HG03025 (cell line): ENCODE results near the gene TTC28.
"Not testable (repeated sequence)": the region's sequence is repeated elsewhere in the genome, so short reads cannot be mapped to it uniquely, and the experiment has no call there.

Source experiments
- ATAC-seq: cut with Tn5 transposase; IDR thresholded peaks from one replicate; pipeline ENCODE4 v1.9.1; 2021; ENCODE audit warnings: mild to moderate bottlenecking, moderate library complexity; ENCODE audit not compliant: unreplicated experiment, low FRiP score

Gene TTC28

DNA sequence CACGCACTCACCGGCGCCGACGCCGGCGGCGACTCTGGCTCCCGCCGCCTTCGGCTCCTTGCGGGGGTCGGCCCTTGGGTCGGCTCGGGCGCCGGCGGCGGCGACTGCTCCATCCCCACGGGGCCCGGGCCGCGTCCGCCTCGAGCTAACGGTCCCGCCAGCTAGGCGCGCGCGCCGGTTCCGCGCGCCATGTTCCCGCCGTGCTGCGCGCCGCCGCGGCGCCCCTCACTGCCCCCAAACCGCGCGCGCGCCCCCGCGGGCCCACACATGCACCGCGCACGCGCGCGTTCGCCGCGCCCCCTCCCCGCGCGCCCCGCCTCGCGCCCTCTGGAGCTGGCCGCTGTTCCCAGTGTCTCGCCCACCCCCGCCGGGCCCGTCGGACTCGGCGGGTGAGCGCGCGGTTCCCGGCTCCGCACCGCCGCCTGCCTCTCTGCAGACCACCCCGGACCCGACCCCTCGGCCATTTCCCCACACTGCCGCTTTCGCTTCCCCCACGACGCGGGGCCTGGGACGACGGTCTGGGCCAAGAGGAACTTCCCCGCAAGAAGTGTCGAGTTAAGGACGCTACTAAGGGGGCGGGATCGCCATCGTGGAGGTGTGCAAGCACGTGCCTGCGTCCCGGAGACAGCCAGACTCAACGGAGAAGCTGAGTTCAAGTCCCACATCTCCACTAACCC is at the start of gene TTC28:
TSS of gene TTC28 (minus strand) at position 230 of the 677 bp plus-strand sequence. CDS start at position 113, 117 bp downstream.
- ATAC-seq, result not testable (repeated sequence)

DNA sequence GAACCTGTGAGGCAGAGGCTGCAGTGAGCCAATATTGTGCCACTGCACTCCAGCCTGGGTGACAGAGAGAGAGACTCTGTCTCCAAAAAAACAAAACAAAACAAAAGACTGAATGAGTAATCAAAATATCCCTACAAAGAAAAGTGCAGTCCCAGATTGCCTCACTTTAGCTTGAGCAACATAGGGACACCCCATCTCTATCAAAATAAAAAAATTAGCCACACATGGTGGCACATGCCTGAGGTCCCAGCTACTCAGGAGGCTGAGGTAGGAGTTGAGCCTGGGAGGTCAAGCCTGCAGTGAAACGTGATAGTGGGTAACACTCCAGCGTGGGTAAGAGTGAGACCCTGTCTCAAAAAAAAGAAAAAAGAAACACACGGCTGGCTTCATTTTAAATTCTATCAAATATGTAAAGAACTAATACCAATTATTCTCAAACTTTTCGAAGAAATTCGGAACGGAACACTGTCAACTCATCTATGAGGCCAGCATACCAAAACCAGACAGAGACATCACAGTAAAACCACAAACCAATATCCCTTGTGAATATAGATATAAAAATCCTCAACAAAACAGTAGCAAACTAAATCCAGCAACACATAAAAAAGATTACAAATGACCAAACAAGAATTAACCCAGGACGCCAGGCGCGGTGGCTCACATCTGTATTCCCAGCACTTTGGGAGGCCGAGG is 49.1 kb upstream of the TTC28 start:
- no peak for ATAC-seq

- ATAC-seq, result no peak
These were observed 48.4 kb upstream of the TTC28 start for GRCh38 chr22:28728002-28728401.

DNA sequence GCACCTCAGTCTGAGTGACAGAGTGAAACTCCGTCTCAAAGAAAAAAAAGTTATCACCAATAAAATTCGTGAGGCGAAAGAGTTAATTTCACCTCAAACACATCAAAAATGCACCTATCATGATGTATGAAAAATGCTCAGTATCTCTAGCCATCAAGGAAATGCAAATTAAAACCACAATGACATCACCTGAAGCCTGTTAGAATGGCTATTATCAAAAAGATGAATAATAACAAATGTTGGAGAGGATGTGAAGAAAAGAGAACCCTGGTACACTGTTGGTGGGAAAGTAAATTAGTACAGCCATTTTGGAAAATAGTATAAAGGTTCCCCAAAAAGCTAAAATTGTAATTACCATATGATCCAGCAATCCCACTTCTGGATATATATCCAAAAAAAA is 38.4 kb upstream of the TTC28 start:
- ATAC-seq, result no peak

- ATAC-seq, result no peak
These were observed 37.0 kb upstream of the TTC28 start for GRCh38 chr22:28716686-28717085.

GRCh38 chr22:28715611-28716010 is 36.0 kb upstream of the TTC28 start:
- ATAC-seq, result no peak

- no peak for ATAC-seq
These were observed 34.5 kb upstream of the TTC28 start for GRCh38 chr22:28714043-28714628.

- no peak for ATAC-seq
These were observed 32.5 kb upstream of the TTC28 start for GRCh38 chr22:28711820-28712777.

DNA sequence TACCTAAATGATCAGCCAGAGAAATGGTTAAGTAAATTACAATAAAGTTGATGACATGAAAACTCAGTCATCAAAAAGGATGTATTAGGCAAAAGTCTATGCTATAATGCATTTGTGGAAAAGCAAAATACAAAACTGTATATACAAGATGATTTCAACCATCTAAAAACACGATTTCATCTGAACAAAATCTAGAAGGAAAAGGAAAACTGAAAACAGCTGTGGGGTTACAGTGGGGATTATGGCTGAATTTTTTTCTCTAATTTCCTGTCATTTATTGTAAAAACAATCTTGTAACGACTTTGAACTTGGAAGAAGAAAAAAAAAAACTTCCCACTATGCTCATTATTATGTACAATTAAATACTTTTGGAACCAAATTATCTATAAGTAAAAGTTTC is 31.7 kb upstream of the TTC28 start:
- ATAC-seq, result no peak

GRCh38 chr22:28710576-28711191 is 31.0 kb upstream of the TTC28 start:
- no peak for ATAC-seq

DNA sequence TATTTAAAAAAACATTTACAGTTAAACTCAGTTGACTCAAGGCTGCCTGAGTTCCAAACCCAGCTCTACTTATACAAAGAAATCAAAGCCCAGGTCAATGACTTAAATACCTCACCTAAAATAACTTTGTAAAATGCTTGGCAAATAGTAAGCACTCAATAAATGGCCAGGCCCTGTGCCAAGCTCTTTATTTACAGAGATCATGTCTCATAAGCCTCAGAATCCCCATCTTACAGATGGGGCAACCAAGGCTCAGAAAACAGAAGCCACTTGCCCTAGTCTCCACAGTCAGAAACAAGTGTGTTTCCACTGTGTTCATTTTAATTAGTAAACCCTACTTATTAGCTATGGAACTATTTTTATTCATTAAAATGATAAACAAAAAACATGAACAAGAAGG is 30.5 kb upstream of the TTC28 start:
- no peak for ATAC-seq

DNA sequence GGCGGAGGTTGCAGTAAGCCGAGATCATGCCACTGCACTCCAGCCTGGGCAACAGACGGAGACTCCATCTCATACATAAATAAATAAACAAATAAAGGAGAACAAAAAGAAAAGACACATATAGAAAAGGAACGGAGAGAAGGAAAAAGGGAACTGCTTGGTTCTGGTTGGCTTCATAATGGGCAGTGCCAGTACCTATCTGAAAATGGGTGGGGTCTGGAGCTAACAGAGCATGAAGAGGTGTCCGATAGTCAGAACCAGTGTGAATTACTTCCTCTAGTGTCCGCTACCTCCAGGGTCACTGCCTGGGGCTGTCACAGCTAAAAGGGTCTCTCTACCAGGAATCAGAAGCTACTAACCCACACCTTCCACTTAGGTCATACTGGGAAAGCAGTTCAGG is 27.2 kb upstream of the TTC28 start:
- no peak for ATAC-seq

GRCh38 chr22:28703436-28703835 is 23.8 kb upstream of the TTC28 start:
- no peak for ATAC-seq

GRCh38 chr22:28702891-28703290 is 23.3 kb upstream of the TTC28 start:
- ATAC-seq, result no peak

- ATAC-seq, result not testable (repeated sequence)
These were observed 13.6 kb upstream of the TTC28 start for GRCh38 chr22:28693041-28693760.

- ATAC-seq, result not testable (repeated sequence)
These were observed 10.2 kb upstream of the TTC28 start for GRCh38 chr22:28689796-28690195.

DNA sequence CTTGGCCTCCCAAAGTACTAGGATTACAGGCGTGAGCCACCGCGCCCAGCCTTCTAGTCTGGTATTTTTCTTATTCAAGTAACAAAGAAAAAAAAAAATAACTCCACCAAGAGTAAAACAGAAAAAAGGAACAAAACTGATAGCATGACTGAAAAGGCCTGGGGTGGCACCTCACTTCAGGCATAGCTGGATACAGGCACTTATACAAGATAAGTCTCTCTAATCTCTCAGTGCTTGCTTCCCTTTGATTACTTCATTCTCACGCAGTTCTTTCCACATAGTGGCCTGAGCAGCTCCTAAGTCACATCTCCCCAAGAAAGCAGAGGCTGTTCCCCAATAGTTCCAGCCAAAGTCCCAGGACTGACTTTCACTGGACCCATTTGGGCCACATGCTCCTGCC is 3.3 kb upstream of the TTC28 start:
- not testable (repeated sequence) for ATAC-seq

DNA sequence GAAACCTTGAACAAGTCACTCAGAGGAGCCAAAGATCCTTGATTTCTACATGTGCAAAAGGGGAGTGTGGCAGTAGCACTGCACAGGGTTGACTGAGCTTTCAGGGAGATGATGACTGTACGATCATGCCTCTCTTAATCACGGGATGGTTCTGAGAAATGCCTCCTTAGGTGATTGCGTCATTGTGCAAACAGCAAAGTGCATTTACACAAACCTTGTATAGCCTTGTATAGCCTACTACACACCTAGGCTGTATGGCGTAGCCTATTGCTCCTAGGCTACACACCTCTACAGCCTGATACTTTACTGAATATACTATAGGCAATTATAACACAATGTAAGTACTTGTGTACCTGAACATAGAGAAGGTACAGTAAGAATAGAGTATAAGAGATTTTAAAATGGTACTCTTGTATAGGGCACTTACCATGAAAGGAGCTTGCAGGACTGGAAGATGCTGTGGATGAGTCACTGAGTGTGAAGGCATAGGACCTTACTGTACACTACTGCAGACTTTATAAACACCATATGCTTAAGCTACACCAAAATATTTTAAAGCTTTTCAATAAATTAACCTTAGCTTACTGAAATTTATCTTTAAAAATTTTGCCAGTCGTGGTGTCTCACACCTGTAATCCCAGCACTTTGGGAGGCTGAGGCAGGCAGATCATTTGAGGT is 1.3 kb upstream of the TTC28 start:
- ATAC-seq, result not testable (repeated sequence)
